Fibroblast of skin of back (primary cell): ENCODE measurements around the gene LONRF2. TPM values are rescaled to one million over a fixed set of nuclear protein-coding genes. Genes with fewer than 3 reads are reported as not detected.
"Not testable (repeated sequence)": the region's sequence is repeated elsewhere in the genome, so short reads cannot be mapped to it uniquely, and the experiment has no call there.

Experiments used
- DNase-seq: peaks from one replicate; pipeline ENCODE4 v3.0.0-alpha.2; 2013
- polyA plus RNA-seq, 2 experiments: library from polyadenylated mRNA; unstranded; fragments of 120-200 nt; gene quantifications; one replicate each; pipeline ENCODE4 v1.2.1, GENCODE V29; 2013; ENCODE audit not compliant: insufficient read length in 2 of 2

LONRF2 gene
- polyA plus RNA-seq (2013, experiment 1 of 2; ENCODE audit: insufficient read length): 0.02 TPM
- polyA plus RNA-seq (2013, experiment 2 of 2; ENCODE audit: insufficient read length): 0.01 TPM

GRCh38 chr2:100321866-100322820, at the start of gene LONRF2:
TSS of gene LONRF2 (minus strand) at chr2:100322501. CDS start at chr2:100322093, 408 bp downstream.
- DNase-seq: no peak

- DNase-seq: no peak
These were observed 44.9 kb upstream of the LONRF2 start for GRCh38 chr2:100367163-100367562.

GRCh38 chr2:100365434-100365833, 43.1 kb upstream of the LONRF2 start:
- peak; percentile 24 for DNase-seq

GRCh38 chr2:100362269-100362668, 40.0 kb upstream of the LONRF2 start:
- not testable (repeated sequence) for DNase-seq

GRCh38 chr2:100359576-100359975, 37.3 kb upstream of the LONRF2 start:
- no peak for DNase-seq

- DNase-seq: no peak
These were observed 36.3 kb upstream of the LONRF2 start for GRCh38 chr2:100358554-100358953.

GRCh38 chr2:100352521-100352920, 30.2 kb upstream of the LONRF2 start:
- no peak for DNase-seq

GRCh38 chr2:100350661-100351185, 28.4 kb upstream of the LONRF2 start:
- no peak for DNase-seq

- not testable (repeated sequence) for DNase-seq
These were observed 22.8 kb upstream of the LONRF2 start for GRCh38 chr2:100345144-100345543.

GRCh38 chr2:100344433-100344832, 22.1 kb upstream of the LONRF2 start:
- no peak for DNase-seq

GRCh38 chr2:100342466-100342865, 20.2 kb upstream of the LONRF2 start:
- DNase-seq: not testable (repeated sequence)

- DNase-seq: no peak
These were observed 17.5 kb upstream of the LONRF2 start for GRCh38 chr2:100339823-100340222.

GRCh38 chr2:100334929-100335328, 12.6 kb upstream of the LONRF2 start:
- no peak for DNase-seq

GRCh38 chr2:100327742-100328141, 5.4 kb upstream of the LONRF2 start:
- DNase-seq: no peak

- DNase-seq: peak; percentile 8
These were observed 979 bp downstream of the LONRF2 start for GRCh38 chr2:100321179-100321865.

- no peak for DNase-seq
These were observed 1.6 kb downstream of the LONRF2 start for GRCh38 chr2:100320547-100321178.

- no peak for DNase-seq
These were observed 4.7 kb downstream of the LONRF2 start for GRCh38 chr2:100317634-100318033.

GRCh38 chr2:100309973-100310719, 12.2 kb downstream of the LONRF2 start:
- no peak for DNase-seq

GRCh38 chr2:100309311-100309710, 13.0 kb downstream of the LONRF2 start:
- no peak for DNase-seq

GRCh38 chr2:100303744-100304143, 18.6 kb downstream of the LONRF2 start:
- DNase-seq: no peak

GRCh38 chr2:100302585-100302892, 19.8 kb downstream of the LONRF2 start:
- DNase-seq: no peak
